ENCODE data around the gene TAS1R2.

GRCh38 chr1:18856435-18856834 is 3.0 kb downstream of the TAS1R2 start:
- no peak for TF ChIP-seq USF1 (IDR thresholded peaks at IDR 0.05; ENCODE audit: borderline replicate concordance, low read depth)
- no peak for TF ChIP-seq TAF1 (IDR thresholded peaks at IDR 0.05; ENCODE audit: borderline replicate concordance, low read depth, low read length)
- no peak for TF ChIP-seq EZH2phosphoT487 (IDR thresholded peaks at IDR 0.05; ENCODE audit: borderline replicate concordance, low read depth)
- TF ChIP-seq EP300 (IDR thresholded peaks at IDR 0.05; ENCODE audit: borderline replicate concordance in 1 of 2, low read depth in 1 of 2, low read length in 1 of 2) = no peak
- TF ChIP-seq FOXM1 (IDR thresholded peaks at IDR 0.05; ENCODE audit: low read depth) = no peak
- no peak for TF ChIP-seq CTCF (IDR thresholded peaks at IDR 0.05)
- TF ChIP-seq MXI1 (IDR thresholded peaks at IDR 0.05; ENCODE audit: low read depth, low read length) = no peak
- TF ChIP-seq POLR2AphosphoS5 (IDR thresholded peaks at IDR 0.05; ENCODE audit: low read depth, low read length) = no peak
- no peak for TF ChIP-seq RAD21 (IDR thresholded peaks at IDR 0.05; ENCODE audit: low read length)
